Lower lobe of right lung (tissue), 2 donors: ENCODE measurements around the gene DRC7. TPM values are rescaled to one million over a fixed set of nuclear protein-coding genes. Genes with fewer than 3 reads are reported as not detected.
"Not testable (repeated sequence)": the region's sequence is repeated elsewhere in the genome, so short reads cannot be mapped to it uniquely, and the experiment has no call there.

Experiments
- ATAC-seq, 2 donors: fragments of 200-7000 bp; cut with Tn5 transposase; one replicate each; pipeline ENCODE4 v1.9.1; 2020 to 2022; ENCODE audit warnings: mild to moderate bottlenecking in 2 of 2, moderate library complexity in 2 of 2
- DNase-seq: peaks from one replicate; pipeline ENCODE4 v3.0.0-alpha.2; 2020
- H3K27ac ChIP-seq: fragments of 200-600 bp; one replicate; pipeline ENCODE4 v1.8.0; 2022
- H3K27me3 ChIP-seq: fragments of 200-600 bp; one replicate; pipeline ENCODE4 v1.8.0; 2022; ENCODE audit warnings: low read depth
- H3K36me3 ChIP-seq: fragments of 200-600 bp; one replicate; pipeline ENCODE4 v1.8.0; 2022; ENCODE audit warnings: mild to moderate bottlenecking
- H3K4me1 ChIP-seq: fragments of 200-600 bp; one replicate; pipeline ENCODE4 v1.8.0; 2022
- H3K4me3 ChIP-seq: fragments of 200-600 bp; one replicate; pipeline ENCODE4 v1.8.0; 2022; ENCODE audit warnings: mild to moderate bottlenecking
- H3K9me3 ChIP-seq: fragments of 200-600 bp; one replicate; pipeline ENCODE4 v1.8.0; 2022
- CTCF ChIP-seq: fragments of 200-600 bp; IDR thresholded peaks from one replicate; pipeline ENCODE4 v1.8.0; 2022; ENCODE audit warnings: antibody characterized with exemption, mild to moderate bottlenecking
- intact Hi-C: fragments of 100-400 bp; cut with DNase I; formaldehyde crosslinking; loops from one replicate; pipeline ENCODE4 v1.11.0; 2022
- total RNA-seq: library from RNA; stranded (reverse); fragmentation: NEBNext Ultra II Directional; extraction: Animal tissue kit (Norgen Biotek cat#: 25700); gene quantifications from one replicate; pipeline ENCODE4 v1.2.1, GENCODE V29; 2021
- donor health status: DM: no; HTN: yes; CAD: no; lungs with severe emphysema.

DRC7 gene
- total RNA-seq, 1 donor from 2014 or later = 4.3 TPM

GRCh38 chr16:57669476-57670162, 25.0 kb upstream of the DRC7 start:
- no peak for ATAC-seq
- no peak for TF ChIP-seq CTCF
- intact Hi-C loops = no loop called here
- Histone ChIP-seq H3K9me3 (no peaks in the 10 kb centered on the region), H3K4me3 (no peak overlapping the region), H3K27me3 (no peaks in the 10 kb centered on the region), H3K4me1 (peaks cover 8% of the 10 kb centered on the region), H3K27ac (no peak overlapping the region), H3K36me3 (no peaks in the 10 kb centered on the region)
- no peak for DNase-seq

- H3K9me3 ChIP-seq = no peaks in the 10 kb centered on the region
- no peaks in the 10 kb centered on the region for H3K27me3 ChIP-seq
- H3K4me3 ChIP-seq = no peak overlapping the region
- peaks cover 8% of the 10 kb centered on the region for H3K4me1 ChIP-seq
- no peak overlapping the region for H3K27ac ChIP-seq
- TF ChIP-seq CTCF = no peak
- no peak for DNase-seq
- ATAC-seq = no peak
- intact Hi-C loops = no loop called here
- H3K36me3 ChIP-seq = no peaks in the 10 kb centered on the region
Measured at GRCh38 chr16:57670196-57670595, 24.4 kb upstream of the DRC7 start.

- intact Hi-C loops = not testable (repeated sequence)
Measured at GRCh38 chr16:57671451-57671850, 23.2 kb upstream of the DRC7 start.

GRCh38 chr16:57672416-57672815, 22.2 kb upstream of the DRC7 start:
- Histone ChIP-seq H3K4me1 (peaks cover 8% of the 10 kb centered on the region), H3K36me3 (no peaks in the 10 kb centered on the region), H3K27me3 (no peaks in the 10 kb centered on the region), H3K27ac (no peak overlapping the region), H3K4me3 (no peak overlapping the region), H3K9me3 (no peaks in the 10 kb centered on the region)
- no peak for TF ChIP-seq CTCF
- no peak for DNase-seq
- no peak for ATAC-seq
- intact Hi-C loops = no loop called here

More at GRCh38 chr16:57671451-57671850, 23.2 kb upstream of the DRC7 start:
- H3K9me3 ChIP-seq, H3K4me3 ChIP-seq, H3K36me3 ChIP-seq, ATAC-seq, DNase-seq, H3K27me3 ChIP-seq, H3K27ac ChIP-seq, H3K4me1 ChIP-seq: not testable (repeated sequence)

- Histone ChIP-seq H3K9me3 (no peaks in the 10 kb centered on the region), H3K27ac (no peak overlapping the region), H3K36me3 (no peaks in the 10 kb centered on the region), H3K4me1 (peaks cover 4% of the 10 kb centered on the region), H3K27me3 (no peaks in the 10 kb centered on the region), H3K4me3 (no peak overlapping the region)
- intact Hi-C loops = no loop called here
- TF ChIP-seq CTCF = no peak
- ATAC-seq = no peak
- no peak for DNase-seq
Measured at GRCh38 chr16:57672824-57673223, 21.8 kb upstream of the DRC7 start.

GRCh38 chr16:57675741-57676551, 18.7 kb upstream of the DRC7 start:
- H3K27ac ChIP-seq = no peak overlapping the region
- H3K9me3 ChIP-seq = no peaks in the 10 kb centered on the region
- intact Hi-C loops = no loop called here
- no peak for TF ChIP-seq CTCF
- ATAC-seq (no peak), DNase-seq (no peak)
- H3K4me3 ChIP-seq = no peak overlapping the region
- H3K27me3 ChIP-seq = no peaks in the 10 kb centered on the region
- H3K36me3 ChIP-seq = no peaks in the 10 kb centered on the region
- H3K4me1 ChIP-seq = no peaks in the 10 kb centered on the region
